Measurements from ENCODE around the gene MORF4L2.

The MORF4L2 gene

GRCh38 chrX:103635436-103635835, 51.1 kb downstream of the MORF4L2 start:
- CTCF ChIA-PET, result interaction anchor here (0.6 kb wide), 1 partner anchor 53 kb away, joined by 3 read pairs; no protein-coding TSS in a partner anchor

GRCh38 chrX:103631145-103631544, 55.4 kb downstream of the MORF4L2 start:
- H3K27ac ChIP-seq, result no peak overlapping the region
- DNase-seq (ENCODE audit: low spot score), result no peak
- no peak for TF ChIP-seq CTCF (conservative IDR thresholded peaks at IDR 0.05; ENCODE audit: low read depth)
- ChIA-PET POLR2A (ENCODE audit: low non-redundant PET) (no interaction called here), CTCF (no interaction called here)

More at GRCh38 chrX:103635436-103635835, 51.1 kb downstream of the MORF4L2 start:
- H3K27ac ChIP-seq, result no peak overlapping the region
- no peak for TF ChIP-seq CTCF (conservative IDR thresholded peaks at IDR 0.05; ENCODE audit: low read depth)
- POLR2A ChIA-PET (ENCODE audit: low non-redundant PET), result no interaction called here
- DNase-seq (ENCODE audit: low spot score), result no peak

- TF ChIP-seq CTCF (conservative IDR thresholded peaks at IDR 0.05; ENCODE audit: low read depth), result peak; percentile 11; the same call in 1 of the 2 replicates
- ChIA-PET CTCF (interaction anchor here (0.5 to 1.1 kb wide), 4 partner anchors 72 to 1542 kb away, joined by 3 read pairs; no protein-coding TSS in a partner anchor), POLR2A (ENCODE audit: low non-redundant PET) (no interaction called here)
- peak overlapping the region; percentile 92 for H3K27ac ChIP-seq
- no peak for DNase-seq (ENCODE audit: low spot score)
These were observed 56.4 kb downstream of the MORF4L2 start for GRCh38 chrX:103630171-103630511.

GRCh38 chrX:103629318-103630170, 57.0 kb downstream of the MORF4L2 start:
- H3K27ac ChIP-seq, result peak overlapping the region; percentile 92
- DNase-seq (ENCODE audit: low spot score), result no peak
- POLR2A ChIA-PET (ENCODE audit: low non-redundant PET), result no interaction called here

GRCh38 chrX:103628386-103629317, 57.8 kb downstream of the MORF4L2 start, which contains the start of gene TCEAL1:
TCEAL1 (plus strand) TSS chrX:103628975; CDS start chrX:103629917, 942 bp downstream.
- H3K27ac ChIP-seq, result peak within 1 kb of the TSS; percentile 92
- DNase-seq (ENCODE audit: low spot score), result no peak
- CTCF ChIA-PET, result no interaction called here
- no peak for TF ChIP-seq CTCF (conservative IDR thresholded peaks at IDR 0.05; ENCODE audit: low read depth)
- POLR2A ChIA-PET (ENCODE audit: low non-redundant PET), result no interaction called here

More at GRCh38 chrX:103629318-103630170, 57.0 kb downstream of the MORF4L2 start:
- peak; percentile 56; the same call in 1 of the 2 replicates for TF ChIP-seq CTCF (conservative IDR thresholded peaks at IDR 0.05; ENCODE audit: low read depth)
- CTCF ChIA-PET, result interaction anchor here (0.5 to 1.1 kb wide), 5 partner anchors 13 to 1542 kb away, joined by 3 read pairs; no protein-coding TSS in a partner anchor

- no peak for DNase-seq (ENCODE audit: low spot score)
- no peak for TF ChIP-seq CTCF (conservative IDR thresholded peaks at IDR 0.05; ENCODE audit: low read depth)
- POLR2A ChIA-PET (ENCODE audit: low non-redundant PET), result no interaction called here
- CTCF ChIA-PET, result interaction anchor here (0.7 kb wide), 1 partner anchor 739 kb away, joined by 3 read pairs; no protein-coding TSS in a partner anchor
- H3K27ac ChIP-seq, result no peak overlapping the region
These were observed 59.6 kb downstream of the MORF4L2 start for GRCh38 chrX:103626855-103627254.
